ENCODE measurements around the gene C1orf232. TPM values are rescaled to one million over a fixed set of nuclear protein-coding genes. Genes with fewer than 3 reads are reported as not detected.

C1orf232 gene
- not detected in 2 replicates for total RNA-seq

- Mint-ChIP-seq H3K9me3 (no peaks in the 10 kb centered on the region), H3K4me3 (peak within 1 kb of the TSS; percentile 96), H3K4me1 (peaks cover 30% of the 10 kb centered on the region), H3K36me3 (ENCODE audit: low read depth) (peaks cover 8% of the 10 kb centered on the region), H3K27me3 (peaks cover 17% of the 10 kb centered on the region), H3K27ac (peak within 1 kb of the TSS; percentile 92)
- DNase-seq = peak; percentile 58
- intact Hi-C loops (cut with micrococcal nuclease) = loop anchor here (1.0 to 10.0 kb wide), 4 partner anchors 66 to 226 kb away; partner anchors contain the start of gene CEP85
Measured at GRCh38 chr1:26168410-26169197, at the start of gene C1orf232. Gene C1orf232, minus strand, starts transcription at chr1:26168963. Its CDS starts 464 bp downstream, at chr1:26168499.

GRCh38 chr1:26215246-26215645 is 46.5 kb upstream of the C1orf232 start:
- Mint-ChIP-seq H3K9me3 (no peaks in the 10 kb centered on the region), H3K4me1 (no peaks in the 10 kb centered on the region), H3K4me3 (no peak overlapping the region), H3K27me3 (peaks cover 12% of the 10 kb centered on the region), H3K27ac (no peak overlapping the region), H3K36me3 (ENCODE audit: low read depth) (no peaks in the 10 kb centered on the region)
- DNase-seq = no peak
- intact Hi-C loops (cut with micrococcal nuclease) = no loop called here

GRCh38 chr1:26213335-26213905 is 44.7 kb upstream of the C1orf232 start:
- H3K4me1 Mint-ChIP-seq = no peaks in the 10 kb centered on the region
- H3K27ac Mint-ChIP-seq = no peak overlapping the region
- intact Hi-C loops (cut with micrococcal nuclease) = no loop called here
- no peak for DNase-seq
- no peak overlapping the region for H3K4me3 Mint-ChIP-seq
- H3K9me3 Mint-ChIP-seq = no peaks in the 10 kb centered on the region
- H3K36me3 Mint-ChIP-seq (ENCODE audit: low read depth) = no peaks in the 10 kb centered on the region
- H3K27me3 Mint-ChIP-seq = peaks cover 16% of the 10 kb centered on the region

- Mint-ChIP-seq H3K4me3 (no peak overlapping the region), H3K27me3 (peaks cover 16% of the 10 kb centered on the region), H3K27ac (no peak overlapping the region), H3K36me3 (ENCODE audit: low read depth) (no peaks in the 10 kb centered on the region), H3K9me3 (no peaks in the 10 kb centered on the region), H3K4me1 (no peaks in the 10 kb centered on the region)
- intact Hi-C loops (cut with micrococcal nuclease) = no loop called here
- no peak for DNase-seq
Measured at GRCh38 chr1:26212726-26213125, 44.0 kb upstream of the C1orf232 start.

GRCh38 chr1:26210147-26210870 is 41.5 kb upstream of the C1orf232 start:
- no peaks in the 10 kb centered on the region for H3K4me1 Mint-ChIP-seq
- H3K27ac Mint-ChIP-seq = no peak overlapping the region

GRCh38 chr1:26203642-26204318 is 35.0 kb upstream of the C1orf232 start:
- no peak for DNase-seq
- Mint-ChIP-seq H3K4me3 (no peak overlapping the region), H3K27me3 (no peaks in the 10 kb centered on the region), H3K36me3 (ENCODE audit: low read depth) (no peaks in the 10 kb centered on the region), H3K27ac (no peak overlapping the region), H3K9me3 (no peaks in the 10 kb centered on the region), H3K4me1 (peaks cover 30% of the 10 kb centered on the region)
- intact Hi-C loops (cut with micrococcal nuclease) = no loop called here

More at GRCh38 chr1:26210147-26210870, 41.5 kb upstream of the C1orf232 start:
- H3K27me3 Mint-ChIP-seq = peaks cover 16% of the 10 kb centered on the region
- H3K36me3 Mint-ChIP-seq (ENCODE audit: low read depth) = no peaks in the 10 kb centered on the region
- no peaks in the 10 kb centered on the region for H3K9me3 Mint-ChIP-seq
- no peak overlapping the region for H3K4me3 Mint-ChIP-seq
- DNase-seq = no peak
- intact Hi-C loops (cut with micrococcal nuclease) = no loop called here

- peaks cover 30% of the 10 kb centered on the region for H3K4me1 Mint-ChIP-seq
- no peaks in the 10 kb centered on the region for H3K9me3 Mint-ChIP-seq
- H3K4me3 Mint-ChIP-seq = no peak overlapping the region
- H3K27me3 Mint-ChIP-seq = peaks cover 3% of the 10 kb centered on the region
- intact Hi-C loops (cut with micrococcal nuclease) = no loop called here
- no peaks in the 10 kb centered on the region for H3K36me3 Mint-ChIP-seq (ENCODE audit: low read depth)
- DNase-seq = no peak
- H3K27ac Mint-ChIP-seq = no peak overlapping the region
Measured at GRCh38 chr1:26200413-26200812, 31.6 kb upstream of the C1orf232 start.

GRCh38 chr1:26197813-26198212 is 29.1 kb upstream of the C1orf232 start:
- no peak for DNase-seq
- Mint-ChIP-seq H3K27me3 (peaks cover 6% of the 10 kb centered on the region), H3K27ac (no peak overlapping the region), H3K4me3 (no peak overlapping the region), H3K4me1 (peaks cover 35% of the 10 kb centered on the region), H3K36me3 (ENCODE audit: low read depth) (no peaks in the 10 kb centered on the region), H3K9me3 (no peaks in the 10 kb centered on the region)
- intact Hi-C loops (cut with micrococcal nuclease) = no loop called here

GRCh38 chr1:26197301-26197700 is 28.5 kb upstream of the C1orf232 start:
- DNase-seq = no peak
- Mint-ChIP-seq H3K27ac (no peak overlapping the region), H3K9me3 (no peaks in the 10 kb centered on the region), H3K36me3 (ENCODE audit: low read depth) (no peaks in the 10 kb centered on the region), H3K4me1 (peaks cover 33% of the 10 kb centered on the region), H3K4me3 (no peak overlapping the region), H3K27me3 (peaks cover 6% of the 10 kb centered on the region)
- intact Hi-C loops (cut with micrococcal nuclease) = no loop called here

- no peak overlapping the region for H3K27ac Mint-ChIP-seq
- peaks cover 4% of the 10 kb centered on the region for H3K9me3 Mint-ChIP-seq
- no peaks in the 10 kb centered on the region for H3K36me3 Mint-ChIP-seq (ENCODE audit: low read depth)
- H3K27me3 Mint-ChIP-seq = peaks cover 6% of the 10 kb centered on the region
- intact Hi-C loops (cut with micrococcal nuclease) = no loop called here
- DNase-seq = no peak
- no peak overlapping the region for H3K4me3 Mint-ChIP-seq
- peaks cover 29% of the 10 kb centered on the region for H3K4me1 Mint-ChIP-seq
Measured at GRCh38 chr1:26195805-26196204, 27.0 kb upstream of the C1orf232 start.

- intact Hi-C loops (cut with micrococcal nuclease) = no loop called here
- H3K27ac Mint-ChIP-seq = peak overlapping the region; percentile 71
- H3K4me3 Mint-ChIP-seq = peak overlapping the region; percentile 47
- peaks cover 24% of the 10 kb centered on the region for H3K4me1 Mint-ChIP-seq
- H3K27me3 Mint-ChIP-seq = peaks cover 4% of the 10 kb centered on the region
- H3K9me3 Mint-ChIP-seq = peaks cover 4% of the 10 kb centered on the region
- DNase-seq = peak; percentile 82
- no peaks in the 10 kb centered on the region for H3K36me3 Mint-ChIP-seq (ENCODE audit: low read depth)
Measured at GRCh38 chr1:26191739-26192138, 23.0 kb upstream of the C1orf232 start.

- H3K9me3 Mint-ChIP-seq = peaks cover 4% of the 10 kb centered on the region
- H3K4me3 Mint-ChIP-seq = peak within 1 kb of the TSS; percentile 47
- DNase-seq = peak; percentile 57
- no peak within 1 kb of the TSS for H3K27ac Mint-ChIP-seq
- intact Hi-C loops (cut with micrococcal nuclease) = no loop called here
- H3K36me3 Mint-ChIP-seq (ENCODE audit: low read depth) = no peaks in the 10 kb centered on the region
- peaks cover 24% of the 10 kb centered on the region for H3K4me1 Mint-ChIP-seq
- H3K27me3 Mint-ChIP-seq = peaks cover 2% of the 10 kb centered on the region
Measured at GRCh38 chr1:26190373-26190987, 21.7 kb upstream of the C1orf232 start, which contains the start of gene CATSPER4. Gene CATSPER4, plus strand, starts transcription at chr1:26190602. Its CDS starts 26 bp downstream, at chr1:26190628.

GRCh38 chr1:26189751-26190275 is 21.1 kb upstream of the C1orf232 start:
- H3K27me3 Mint-ChIP-seq = no peaks in the 10 kb centered on the region
- H3K27ac Mint-ChIP-seq = no peak overlapping the region
- intact Hi-C loops (cut with micrococcal nuclease) = no loop called here
- peaks cover 24% of the 10 kb centered on the region for H3K4me1 Mint-ChIP-seq
- H3K4me3 Mint-ChIP-seq = no peak overlapping the region
- H3K9me3 Mint-ChIP-seq = peaks cover 4% of the 10 kb centered on the region
- H3K36me3 Mint-ChIP-seq (ENCODE audit: low read depth) = no peaks in the 10 kb centered on the region
- DNase-seq = no peak

All from activated CD4-positive, alpha-beta T cell treated with anti-CD3 and anti-CD28 coated beads, Interleukin-2, amount 10 ng/mL, durations not matched to agents 24 days and 14 days (primary cell).